ENCODE results near the gene NUDT16L1.

The NUDT16L1 gene

DNA sequence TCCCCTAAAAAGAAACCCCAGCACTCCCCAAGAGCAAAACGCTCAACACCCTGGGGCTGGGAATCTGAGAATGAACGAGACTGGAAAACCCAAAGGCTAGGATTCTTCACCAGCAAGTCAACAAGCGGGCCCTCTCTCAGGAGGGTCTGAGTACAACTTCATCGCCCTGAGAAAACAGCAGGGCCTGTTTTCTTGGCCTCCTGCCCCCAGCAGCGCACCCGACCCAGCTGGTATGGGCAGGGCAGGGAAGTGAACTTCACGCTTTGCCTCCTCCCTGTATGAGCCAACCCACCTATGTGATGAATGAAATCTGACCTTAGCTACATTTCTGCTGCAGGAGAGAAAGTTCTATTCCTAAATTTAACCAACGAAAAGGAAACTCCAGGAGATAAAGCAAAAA is 11.1 kb downstream of the NUDT16L1 start:
- no peaks in the 10 kb centered on the region for H4K20me1 ChIP-seq (ENCODE audit: insufficient read depth, low read length)
- H2AFZ ChIP-seq (ENCODE audit: low read depth, low read length) = no peak overlapping the region
- H3K27me3 ChIP-seq (ENCODE audit: low read depth, low read length) = no peaks in the 10 kb centered on the region
- H3K4me2 ChIP-seq (ENCODE audit: low read length) = no peak overlapping the region
- no peaks in the 10 kb centered on the region for H3K79me2 ChIP-seq (ENCODE audit: low read length)
- no peaks in the 10 kb centered on the region for H3K4me1 ChIP-seq (ENCODE audit: low read length)
- H3K4me3 ChIP-seq (ENCODE audit: low read length) = no peak overlapping the region
- no peak overlapping the region for H3K9ac ChIP-seq (ENCODE audit: low read length)
- no peak overlapping the region for H3K27ac ChIP-seq (ENCODE audit: low read length)
- no peaks in the 10 kb centered on the region for H3K9me3 ChIP-seq (ENCODE audit: insufficient read depth, low read length)
- TF ChIP-seq, protein P1, sequence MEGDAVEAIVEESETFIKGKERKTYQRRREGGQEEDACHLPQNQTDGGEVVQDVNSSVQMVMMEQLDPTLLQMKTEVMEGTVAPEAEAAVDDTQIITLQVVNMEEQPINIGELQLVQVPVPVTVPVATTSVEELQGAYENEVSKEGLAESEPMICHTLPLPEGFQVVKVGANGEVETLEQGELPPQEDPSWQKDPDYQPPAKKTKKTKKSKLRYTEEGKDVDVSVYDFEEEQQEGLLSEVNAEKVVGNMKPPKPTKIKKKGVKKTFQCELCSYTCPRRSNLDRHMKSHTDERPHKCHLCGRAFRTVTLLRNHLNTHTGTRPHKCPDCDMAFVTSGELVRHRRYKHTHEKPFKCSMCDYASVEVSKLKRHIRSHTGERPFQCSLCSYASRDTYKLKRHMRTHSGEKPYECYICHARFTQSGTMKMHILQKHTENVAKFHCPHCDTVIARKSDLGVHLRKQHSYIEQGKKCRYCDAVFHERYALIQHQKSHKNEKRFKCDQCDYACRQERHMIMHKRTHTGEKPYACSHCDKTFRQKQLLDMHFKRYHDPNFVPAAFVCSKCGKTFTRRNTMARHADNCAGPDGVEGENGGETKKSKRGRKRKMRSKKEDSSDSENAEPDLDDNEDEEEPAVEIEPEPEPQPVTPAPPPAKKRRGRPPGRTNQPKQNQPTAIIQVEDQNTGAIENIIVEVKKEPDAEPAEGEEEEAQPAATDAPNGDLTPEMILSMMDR (IDR thresholded peaks at IDR 0.05; ENCODE audit: low read depth, low read length) = no peak
- no peak for TF ChIP-seq EZH2phosphoT487 (IDR thresholded peaks at IDR 0.05; ENCODE audit: low read depth)
- peaks cover 7% of the 10 kb centered on the region for H3K36me3 ChIP-seq (replicated peaks; ENCODE audit: low read depth, low read length)

DNA sequence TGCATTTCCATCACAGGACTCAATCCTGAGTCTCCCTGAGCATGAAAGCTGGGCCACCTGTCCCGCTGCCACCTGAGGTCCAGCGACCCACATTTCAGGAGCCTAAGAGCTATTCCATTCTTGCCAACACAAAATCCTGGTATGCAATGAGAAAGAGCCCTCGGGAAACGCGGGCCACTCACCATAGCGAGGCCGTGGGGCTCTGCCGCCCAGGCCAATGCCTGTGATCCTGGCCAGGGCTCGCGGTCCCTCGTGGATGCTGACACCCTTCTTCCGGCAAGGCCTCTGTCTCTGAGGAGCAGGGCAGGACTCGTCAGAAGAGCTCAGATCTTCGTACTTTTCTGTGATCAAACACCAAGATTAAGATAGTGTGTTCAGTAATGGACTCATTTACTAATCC is 11.6 kb downstream of the NUDT16L1 start:
- Histone ChIP-seq H3K79me2 (ENCODE audit: low read length) (no peaks in the 10 kb centered on the region), H3K4me1 (ENCODE audit: low read length) (no peaks in the 10 kb centered on the region), H3K36me3 (replicated peaks; ENCODE audit: low read depth, low read length) (peaks cover 3% of the 10 kb centered on the region), H3K4me3 (ENCODE audit: low read length) (no peak overlapping the region), H3K27me3 (ENCODE audit: low read depth, low read length) (no peaks in the 10 kb centered on the region), H3K9ac (ENCODE audit: low read length) (no peak overlapping the region), H3K9me3 (ENCODE audit: insufficient read depth, low read length) (no peaks in the 10 kb centered on the region), H2AFZ (ENCODE audit: low read depth, low read length) (no peak overlapping the region), H3K27ac (ENCODE audit: low read length) (no peak overlapping the region), H3K4me2 (ENCODE audit: low read length) (no peak overlapping the region), H4K20me1 (ENCODE audit: insufficient read depth, low read length) (no peaks in the 10 kb centered on the region)
- TF ChIP-seq, protein P1 (IDR thresholded peaks at IDR 0.05; ENCODE audit: low read depth, low read length) = no peak
- no peak for TF ChIP-seq EZH2phosphoT487 (IDR thresholded peaks at IDR 0.05; ENCODE audit: low read depth)

DNA sequence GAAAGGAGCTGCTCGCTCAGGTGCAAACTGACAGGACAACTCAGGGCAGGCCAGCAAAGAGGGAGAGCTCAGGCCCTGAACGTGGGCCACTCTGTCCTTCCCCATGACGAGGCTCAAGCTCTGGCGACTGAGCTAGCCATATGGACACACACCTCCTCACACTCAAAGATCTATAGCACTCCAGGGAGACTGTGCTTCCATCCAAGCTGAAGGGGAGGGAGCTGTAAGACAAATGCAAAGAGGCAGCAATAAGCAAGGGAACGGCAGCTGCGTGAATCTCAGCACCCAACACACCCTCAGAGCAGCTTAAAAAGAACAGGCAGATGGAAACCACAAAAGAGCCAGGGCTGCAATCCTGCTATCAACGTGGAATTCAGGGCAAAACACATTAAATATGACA is 13.5 kb downstream of the NUDT16L1 start:
- H4K20me1 ChIP-seq (ENCODE audit: insufficient read depth, low read length) = no peaks in the 10 kb centered on the region
- H3K9ac ChIP-seq (ENCODE audit: low read length) = no peak overlapping the region
- H3K36me3 ChIP-seq (replicated peaks; ENCODE audit: low read depth, low read length) = peaks cover 6% of the 10 kb centered on the region
- H3K4me2 ChIP-seq (ENCODE audit: low read length) = no peak overlapping the region
- H3K27me3 ChIP-seq (ENCODE audit: low read depth, low read length) = no peaks in the 10 kb centered on the region
- H2AFZ ChIP-seq (ENCODE audit: low read depth, low read length) = no peak overlapping the region
- H3K79me2 ChIP-seq (ENCODE audit: low read length) = no peaks in the 10 kb centered on the region
- no peaks in the 10 kb centered on the region for H3K9me3 ChIP-seq (ENCODE audit: insufficient read depth, low read length)
- no peak overlapping the region for H3K27ac ChIP-seq (ENCODE audit: low read length)
- H3K4me3 ChIP-seq (ENCODE audit: low read length) = no peak overlapping the region
- no peaks in the 10 kb centered on the region for H3K4me1 ChIP-seq (ENCODE audit: low read length)
- TF ChIP-seq, protein P1 (IDR thresholded peaks at IDR 0.05; ENCODE audit: low read depth, low read length) = no peak
- TF ChIP-seq EZH2phosphoT487 (IDR thresholded peaks at IDR 0.05; ENCODE audit: low read depth) = no peak

DNA sequence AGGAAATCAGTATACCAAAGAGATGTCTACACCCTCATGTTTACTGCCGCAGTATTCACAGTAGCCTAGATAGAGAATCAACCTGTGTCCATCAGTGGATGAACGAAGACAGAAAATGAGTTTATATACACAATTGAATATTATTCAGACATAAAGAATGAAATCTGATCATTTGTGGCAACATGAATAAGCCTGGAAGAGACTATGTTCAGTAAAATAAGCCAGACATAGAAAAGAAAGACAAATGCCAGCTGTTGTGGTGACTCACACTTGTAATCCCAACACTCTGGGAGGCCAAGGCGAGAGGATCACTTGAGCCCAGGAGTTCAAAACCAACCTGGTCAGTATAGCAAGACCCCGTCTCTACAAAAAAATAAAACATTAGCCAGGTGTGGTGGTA is 16.1 kb downstream of the NUDT16L1 start:
- no peaks in the 10 kb centered on the region for H3K79me2 ChIP-seq (ENCODE audit: low read length)
- H2AFZ ChIP-seq (ENCODE audit: low read depth, low read length) = no peak overlapping the region
- no peak overlapping the region for H3K4me2 ChIP-seq (ENCODE audit: low read length)
- H3K9me3 ChIP-seq (ENCODE audit: insufficient read depth, low read length) = no peaks in the 10 kb centered on the region
- H3K4me3 ChIP-seq (ENCODE audit: low read length) = no peak overlapping the region
- TF ChIP-seq, protein P1 (IDR thresholded peaks at IDR 0.05; ENCODE audit: low read depth, low read length) = no peak
- TF ChIP-seq EZH2phosphoT487 (IDR thresholded peaks at IDR 0.05; ENCODE audit: low read depth) = no peak
- no peaks in the 10 kb centered on the region for H4K20me1 ChIP-seq (ENCODE audit: insufficient read depth, low read length)
- no peaks in the 10 kb centered on the region for H3K4me1 ChIP-seq (ENCODE audit: low read length)
- no peaks in the 10 kb centered on the region for H3K27me3 ChIP-seq (ENCODE audit: low read depth, low read length)
- H3K36me3 ChIP-seq (replicated peaks; ENCODE audit: low read depth, low read length) = peaks cover 6% of the 10 kb centered on the region
- no peak overlapping the region for H3K27ac ChIP-seq (ENCODE audit: low read length)
- H3K9ac ChIP-seq (ENCODE audit: low read length) = no peak overlapping the region

Measured in OCI-LY3 (cell line).